Stomach smooth muscle (tissue), 2 donors: Measurements from ENCODE around the gene ASTN2.

ENCODE experiments used
- H3K27ac ChIP-seq: one replicate; pipeline ENCODE4 v1.7.0; 2013; ENCODE audit warnings: mild to moderate bottlenecking, low read length, inconsistent platforms
- H3K27me3 ChIP-seq, 2 donors: one replicate each; pipeline ENCODE4 v1.7.0; 2013; ENCODE audit warnings: low read length in 2 of 2; ENCODE audit not compliant: insufficient read depth in 2 of 2, control insufficient read depth in 1 of 2
- H3K36me3 ChIP-seq, 2 donors: one replicate each; pipeline ENCODE4 v1.7.0; 2013; ENCODE audit warnings: low read length in 2 of 2; ENCODE audit not compliant: control insufficient read depth in 2 of 2, insufficient read depth in 2 of 2
- H3K4me1 ChIP-seq: one replicate; pipeline ENCODE4 v1.7.0; 2013; ENCODE audit warnings: low read length; ENCODE audit not compliant: control insufficient read depth, insufficient read depth
- H3K4me3 ChIP-seq, 2 donors: one replicate each; pipeline ENCODE4 v1.7.0; 2013; ENCODE audit warnings: low read length in 2 of 2
- H3K9ac ChIP-seq, 2 donors: one replicate each; pipeline ENCODE4 v1.7.0; 2013; ENCODE audit warnings: low read length in 2 of 2, mild to moderate bottlenecking in 1 of 2
- H3K9me3 ChIP-seq, 2 donors: one replicate each; pipeline ENCODE4 v1.7.0; 2013; ENCODE audit warnings: low read length in 2 of 2; ENCODE audit not compliant: control insufficient read depth in 2 of 2
- donor health status: healthy.
- donor health status: Pancreatic carcinoma.

Gene ASTN2

DNA sequence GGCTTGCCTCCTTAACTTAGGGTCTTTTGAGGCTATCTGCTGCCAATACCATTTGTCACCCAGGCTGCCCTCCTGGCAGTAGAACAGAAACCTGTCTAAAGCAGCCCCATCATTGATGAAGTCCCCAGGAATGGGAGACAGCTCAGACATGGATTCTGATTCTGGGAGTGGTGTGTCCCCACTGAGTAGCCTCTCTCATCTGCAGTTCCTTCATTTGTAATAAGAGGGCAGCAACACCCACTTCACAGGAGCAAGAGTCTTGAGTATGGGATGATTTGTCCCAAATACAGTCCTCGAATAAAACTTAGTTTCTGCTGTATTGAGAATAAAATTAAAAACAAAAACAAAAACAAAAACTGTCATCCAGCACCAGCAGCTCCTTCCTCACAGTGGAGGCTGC is 167.6 kb downstream of the ASTN2 start:
- H3K9me3 ChIP-seq = no peaks in the 10 kb centered on the region
- H3K9ac ChIP-seq = no peak overlapping the region
- no peak overlapping the region for H3K27ac ChIP-seq
- no peaks in the 10 kb centered on the region for H3K36me3 ChIP-seq
- H3K27me3 ChIP-seq = no peaks in the 10 kb centered on the region
- H3K4me1 ChIP-seq = no peaks in the 10 kb centered on the region
- H3K4me3 ChIP-seq = no peak overlapping the region

DNA sequence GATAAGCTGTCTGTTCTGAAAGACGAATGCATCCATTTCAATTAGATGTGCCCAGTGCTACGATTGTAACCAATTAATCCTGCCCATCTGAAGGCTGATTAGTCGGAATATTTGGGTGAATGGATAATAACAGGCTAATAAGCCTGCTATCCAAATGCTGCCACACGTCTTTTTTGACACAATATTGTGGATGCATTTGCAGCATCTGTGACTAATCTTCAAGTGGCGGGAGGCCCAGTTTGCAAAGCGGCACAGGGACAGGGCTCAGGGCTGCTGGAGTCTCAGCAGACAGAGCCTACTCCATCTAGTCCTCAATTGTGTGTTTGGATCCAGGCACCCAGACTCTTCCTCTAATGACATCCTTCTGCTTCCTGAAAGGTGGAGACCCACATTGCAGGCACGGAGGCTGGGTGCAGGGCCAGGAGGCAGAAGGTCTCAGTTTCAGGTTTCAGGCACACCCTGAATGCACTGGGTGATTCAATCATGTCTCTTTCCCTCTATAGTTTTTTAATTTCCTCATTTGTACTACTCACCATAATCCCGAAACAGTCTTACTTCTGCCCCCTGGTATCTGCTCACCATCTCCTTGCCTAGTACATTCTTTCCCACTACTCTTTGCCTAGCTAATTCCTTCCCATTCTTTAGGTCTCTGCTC is 169.6 kb downstream of the ASTN2 start:
- Histone ChIP-seq H3K4me3 (no peak overlapping the region), H3K27ac (no peak overlapping the region), H3K9ac (no peak overlapping the region), H3K27me3 (no peaks in the 10 kb centered on the region), H3K9me3 (no peaks in the 10 kb centered on the region), H3K4me1 (no peaks in the 10 kb centered on the region), H3K36me3 (no peaks in the 10 kb centered on the region)

DNA sequence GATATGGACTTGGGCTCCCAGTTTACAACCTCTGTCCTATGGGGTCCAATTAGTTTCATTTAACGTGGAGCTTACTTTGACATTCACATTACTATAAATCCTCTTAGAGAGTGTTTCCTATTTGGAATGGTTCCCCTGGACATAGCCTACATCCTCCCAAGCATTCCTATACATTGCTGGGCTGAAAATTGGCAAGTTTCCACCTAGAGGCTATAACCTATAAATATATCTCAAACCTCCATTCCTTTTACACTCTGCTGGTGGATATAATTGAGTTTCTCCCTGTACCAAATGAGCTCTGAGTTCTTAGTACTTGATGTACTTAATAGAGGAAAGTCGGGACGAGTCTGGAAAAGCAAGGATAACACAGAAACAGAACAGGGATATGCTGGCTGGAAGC is 172.8 kb downstream of the ASTN2 start:
- Histone ChIP-seq H3K9me3 (no peaks in the 10 kb centered on the region), H3K4me1 (no peaks in the 10 kb centered on the region), H3K9ac (no peak overlapping the region), H3K27me3 (no peaks in the 10 kb centered on the region), H3K27ac (no peak overlapping the region), H3K4me3 (no peak overlapping the region), H3K36me3 (no peaks in the 10 kb centered on the region)

DNA sequence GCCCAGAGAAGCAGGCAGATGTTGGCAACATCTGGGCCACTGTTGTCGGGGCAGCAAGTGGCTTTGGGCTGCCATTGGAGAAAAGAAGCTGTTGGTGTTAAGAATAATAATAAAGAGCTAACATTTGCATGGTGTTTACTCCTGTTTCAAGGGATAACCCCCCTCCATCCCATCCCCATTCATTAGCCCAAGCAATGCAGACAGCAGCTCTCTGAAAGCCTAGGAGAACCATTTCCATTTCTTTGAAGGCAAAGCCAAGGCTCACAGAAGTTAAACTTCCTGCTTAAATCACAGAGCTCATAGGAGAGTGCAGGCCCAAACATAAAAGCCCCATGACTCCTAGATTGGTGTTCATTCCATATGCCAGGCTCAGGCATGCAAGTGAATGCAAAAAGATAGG is 175.4 kb downstream of the ASTN2 start:
- Histone ChIP-seq H3K9me3 (no peaks in the 10 kb centered on the region), H3K27ac (no peak overlapping the region), H3K4me3 (no peak overlapping the region), H3K9ac (no peak overlapping the region), H3K27me3 (no peaks in the 10 kb centered on the region), H3K4me1 (no peaks in the 10 kb centered on the region), H3K36me3 (no peaks in the 10 kb centered on the region)

DNA sequence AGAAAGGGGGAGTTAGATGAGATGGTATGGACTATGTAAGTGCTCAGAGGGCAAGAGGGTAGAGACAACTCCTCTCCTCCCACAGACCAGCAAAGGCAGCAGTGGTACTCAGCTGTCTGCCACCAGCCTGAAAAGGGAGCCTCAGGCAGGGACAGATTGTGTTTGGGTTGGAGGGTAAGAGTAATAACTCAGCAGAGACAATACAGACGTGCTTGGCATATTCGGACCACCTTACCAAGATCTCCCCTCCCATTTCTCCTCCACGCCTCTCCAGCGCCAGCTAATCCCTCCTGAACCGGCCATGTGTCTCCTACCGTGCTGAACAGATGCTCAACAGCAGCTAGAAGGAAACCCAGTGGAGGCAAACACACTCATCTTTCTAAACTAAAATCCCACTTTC is 180.8 kb downstream of the ASTN2 start:
- H3K27me3 ChIP-seq = peaks cover 0 to 2% of the 10 kb centered on the region in 2 donors
- H3K9ac ChIP-seq = no peak overlapping the region
- no peak overlapping the region for H3K27ac ChIP-seq

DNA sequence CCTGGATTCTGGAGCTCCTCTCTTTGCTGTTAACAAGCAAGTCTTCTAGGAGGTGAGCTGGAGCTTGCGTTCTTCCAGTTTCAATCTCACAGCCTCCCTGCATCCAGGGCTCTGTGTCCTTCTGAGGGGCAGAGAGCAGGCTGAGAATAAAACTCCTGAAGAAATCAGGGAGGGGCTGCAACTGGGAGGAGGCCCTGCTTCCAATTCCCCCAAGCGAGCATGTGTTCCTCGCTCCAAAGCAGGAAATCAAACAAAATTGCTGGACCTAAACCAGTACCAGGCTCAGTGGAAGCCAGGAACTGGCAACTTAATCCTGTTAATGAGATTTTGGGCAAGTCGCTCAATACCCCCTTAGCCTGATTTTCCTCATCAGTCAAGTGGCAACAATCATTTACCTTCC is 181.8 kb downstream of the ASTN2 start:
- Histone ChIP-seq H3K27ac (no peak overlapping the region), H3K36me3 (no peaks in the 10 kb centered on the region), H3K9ac (no peak overlapping the region)

More for the DNA sequence above, 180.8 kb downstream of the ASTN2 start:
- Histone ChIP-seq H3K9me3 (no peaks in the 10 kb centered on the region), H3K36me3 (no peaks in the 10 kb centered on the region), H3K4me1 (no peaks in the 10 kb centered on the region), H3K4me3 (no peak overlapping the region)

DNA sequence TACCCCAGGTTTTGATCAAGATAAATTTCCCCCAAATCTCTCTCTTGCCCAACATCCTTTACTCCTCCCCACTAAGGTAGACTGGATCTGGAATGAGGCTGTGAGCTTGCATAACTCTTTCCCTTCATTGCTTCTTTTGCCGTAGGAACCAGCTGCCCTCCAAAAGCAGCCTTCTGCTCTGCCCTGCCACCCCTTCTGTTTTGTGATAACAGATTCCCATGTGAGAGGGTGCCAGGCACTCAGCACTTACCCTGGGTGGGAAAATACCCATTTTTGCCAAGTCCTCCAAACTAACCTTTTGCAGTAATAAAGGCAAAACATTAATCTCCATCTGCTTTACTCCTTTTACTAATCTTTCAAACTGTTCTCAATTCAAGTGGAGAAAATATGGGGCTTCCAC is 182.6 kb downstream of the ASTN2 start:
- Histone ChIP-seq H3K27ac (no peak overlapping the region), H3K9ac (no peak overlapping the region), H3K9me3 (no peaks in the 10 kb centered on the region), H3K27me3 (peaks cover 0 to 2% of the 10 kb centered on the region in 2 donors), H3K4me3 (no peak overlapping the region), H3K36me3 (no peaks in the 10 kb centered on the region), H3K4me1 (no peaks in the 10 kb centered on the region)

More for the DNA sequence above, 181.8 kb downstream of the ASTN2 start:
- Histone ChIP-seq H3K27me3 (peaks cover 0 to 2% of the 10 kb centered on the region in 2 donors), H3K9me3 (no peaks in the 10 kb centered on the region), H3K4me3 (no peak overlapping the region), H3K4me1 (no peaks in the 10 kb centered on the region)

DNA sequence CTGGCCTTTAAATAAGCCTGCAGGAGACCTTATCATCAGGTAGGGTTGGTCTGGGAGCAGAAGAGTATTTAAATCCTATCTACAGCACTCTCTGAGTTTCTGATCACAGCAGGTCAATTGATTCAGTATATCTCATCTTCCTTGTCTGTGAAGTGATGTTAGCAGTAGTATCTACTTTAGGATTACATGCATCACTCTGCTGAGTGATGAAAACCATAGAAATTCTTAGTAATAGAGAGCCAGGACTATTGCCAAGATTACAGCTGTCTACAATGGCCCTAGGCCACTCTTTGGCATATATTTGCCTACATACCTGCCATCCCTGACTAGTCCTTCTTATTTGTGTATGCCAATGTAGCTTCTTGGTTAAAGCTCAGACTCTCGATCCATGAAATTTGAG is 183.8 kb downstream of the ASTN2 start:
- Histone ChIP-seq H3K27me3 (peaks cover 0 to 2% of the 10 kb centered on the region in 2 donors), H3K9ac (no peak overlapping the region), H3K4me3 (no peak overlapping the region)

DNA sequence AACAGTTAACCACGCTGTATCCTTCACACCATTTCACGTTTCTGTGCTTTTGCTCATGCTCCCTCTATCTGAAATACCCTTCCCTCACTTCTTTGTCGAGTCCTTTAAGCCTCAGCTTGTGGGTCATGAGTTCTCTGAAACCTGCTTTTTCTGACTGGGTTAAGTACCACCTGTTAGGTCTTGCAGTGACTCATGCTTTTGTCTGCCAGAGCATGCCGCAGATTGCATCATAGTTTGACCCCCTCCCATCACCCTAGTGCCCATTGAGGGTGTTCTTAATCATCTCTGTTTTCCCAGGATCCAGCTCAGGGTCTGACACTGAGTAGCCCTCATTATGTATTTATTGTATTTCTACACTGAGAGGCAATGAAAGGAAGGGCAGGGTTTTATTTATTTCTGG is 190.2 kb downstream of the ASTN2 start:
- H3K27me3 ChIP-seq = no peaks in the 10 kb centered on the region
- no peak overlapping the region for H3K27ac ChIP-seq
- H3K4me1 ChIP-seq = no peaks in the 10 kb centered on the region
- H3K4me3 ChIP-seq = no peak overlapping the region
- H3K36me3 ChIP-seq = no peaks in the 10 kb centered on the region
- H3K9me3 ChIP-seq = no peaks in the 10 kb centered on the region
- no peak overlapping the region for H3K9ac ChIP-seq

More for the DNA sequence above, 183.8 kb downstream of the ASTN2 start:
- Histone ChIP-seq H3K27ac (no peak overlapping the region), H3K4me1 (no peaks in the 10 kb centered on the region), H3K36me3 (no peaks in the 10 kb centered on the region), H3K9me3 (no peaks in the 10 kb centered on the region)

DNA sequence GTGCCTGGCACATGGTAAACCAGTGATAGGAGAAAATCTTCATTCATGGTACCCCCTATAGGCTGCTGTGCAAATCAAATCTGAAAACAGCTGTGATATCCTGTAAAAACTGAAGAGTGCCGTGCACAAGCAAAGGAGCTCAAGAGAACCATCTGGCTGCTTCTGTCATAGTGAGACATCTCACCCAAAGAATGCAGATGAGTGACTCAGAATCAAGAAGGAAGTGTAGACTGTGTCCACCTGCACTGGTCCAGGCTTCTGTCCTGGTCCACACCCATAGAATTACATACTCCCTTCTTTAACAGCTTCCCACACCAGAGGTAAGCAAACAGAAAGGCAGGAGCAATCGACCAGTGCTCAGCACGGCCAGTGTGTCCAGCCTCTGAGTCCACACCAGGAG is 195.9 kb downstream of the ASTN2 start:
- Histone ChIP-seq H3K9ac (no peak overlapping the region), H3K27ac (no peak overlapping the region), H3K27me3 (no peaks in the 10 kb centered on the region), H3K4me1 (no peaks in the 10 kb centered on the region), H3K36me3 (no peaks in the 10 kb centered on the region), H3K9me3 (no peaks in the 10 kb centered on the region), H3K4me3 (no peak overlapping the region)

DNA sequence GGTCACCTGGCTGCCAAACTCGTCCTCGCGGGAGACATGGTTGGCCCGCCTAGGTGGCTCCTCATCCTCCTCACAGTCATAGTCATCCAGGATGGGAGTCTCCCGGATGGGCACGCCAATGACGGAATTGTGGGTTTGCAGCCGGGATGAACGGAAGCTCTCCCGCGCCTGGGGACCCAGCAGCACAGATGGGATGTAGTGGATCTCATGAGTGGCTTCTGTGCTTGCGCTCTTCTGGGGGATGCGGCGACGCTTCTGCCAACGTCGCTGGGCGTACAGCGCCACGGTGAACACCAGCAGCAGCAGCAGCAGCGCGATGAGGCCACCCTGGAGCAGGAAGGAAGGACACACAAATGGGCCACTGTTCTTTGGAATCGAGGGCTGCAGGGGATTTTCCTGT is 200.4 kb downstream of the ASTN2 start:
- H3K9me3 ChIP-seq = no peaks in the 10 kb centered on the region
- H3K4me3 ChIP-seq = no peak overlapping the region
- no peak overlapping the region for H3K9ac ChIP-seq

More for the DNA sequence above, 200.4 kb downstream of the ASTN2 start:
- Histone ChIP-seq H3K36me3 (no peaks in the 10 kb centered on the region), H3K4me1 (no peaks in the 10 kb centered on the region), H3K27me3 (no peaks in the 10 kb centered on the region), H3K27ac (no peak overlapping the region)
